Liver (tissue), 3 donors: ENCODE data around the gene CRYL1.

Experiments
- CTCF ChIP-seq: fragments of 150-350 bp; IDR thresholded peaks from 2 replicates; pipeline ENCODE4 v1.5.1; 2017; ENCODE audit warnings: improper control_type of control experiment, low read depth, low read length; ENCODE audit not compliant: missing input control
- MAX ChIP-seq: IDR thresholded peaks from 2 replicates; pipeline ENCODE4 v1.6.1; 2016; ENCODE audit warnings: antibody characterized with exemption
- REST ChIP-seq: IDR thresholded peaks from 2 replicates; pipeline ENCODE4 v1.6.1; 2016; ENCODE audit warnings: antibody characterized with exemption, mild to moderate bottlenecking
- TAF1 ChIP-seq: conservative IDR thresholded peaks from 2 replicates; pipeline ENCODE4 v1.6.1; 2016; ENCODE audit warnings: antibody characterized with exemption, mild to moderate bottlenecking
- YY1 ChIP-seq: IDR thresholded peaks from 2 replicates; pipeline ENCODE4 v1.6.1; 2016; ENCODE audit warnings: antibody characterized with exemption, mild to moderate bottlenecking
- donor health status: healthy.
- donor health status: healthy.

GRCh38 chr13:20573186-20573585 lies 47.5 kb upstream of the CRYL1 start:
- TF ChIP-seq CTCF (no peak), TAF1 (no peak), MAX (no peak), REST (no peak), YY1 (peak; percentile 2)
